ENCODE data around the gene TDRD7.

DNA sequence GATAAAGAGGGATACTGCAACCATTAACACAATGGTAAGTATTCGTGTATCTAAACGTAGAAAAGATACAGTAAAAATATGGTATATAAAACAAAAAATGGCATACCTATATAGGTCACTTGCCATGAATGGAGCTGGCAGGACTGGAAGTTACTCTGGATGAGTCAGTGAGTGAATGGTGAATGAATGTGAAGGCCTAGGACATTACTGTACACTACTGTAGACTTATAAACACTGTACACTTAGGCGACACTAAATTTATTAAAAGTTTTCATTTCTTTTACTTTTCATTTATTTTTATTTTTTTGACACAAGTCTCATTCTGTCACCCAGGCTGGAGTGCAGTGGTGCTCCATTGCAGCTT, 14.1 kb downstream of the TDRD7 start:
- TF ChIP-seq EMX1 (CRISPR knock-in tag; IDR thresholded peaks at IDR 0.05) (no peak), SP1 (CRISPR knock-in tag; conservative IDR thresholded peaks at IDR 0.05) (no peak), FOXK1 (CRISPR knock-in tag; IDR thresholded peaks at IDR 0.05) (no peak), CREB1 (CRISPR knock-in tag; IDR thresholded peaks at IDR 0.05) (no peak)
- TF ChIP-seq, protein P1, sequence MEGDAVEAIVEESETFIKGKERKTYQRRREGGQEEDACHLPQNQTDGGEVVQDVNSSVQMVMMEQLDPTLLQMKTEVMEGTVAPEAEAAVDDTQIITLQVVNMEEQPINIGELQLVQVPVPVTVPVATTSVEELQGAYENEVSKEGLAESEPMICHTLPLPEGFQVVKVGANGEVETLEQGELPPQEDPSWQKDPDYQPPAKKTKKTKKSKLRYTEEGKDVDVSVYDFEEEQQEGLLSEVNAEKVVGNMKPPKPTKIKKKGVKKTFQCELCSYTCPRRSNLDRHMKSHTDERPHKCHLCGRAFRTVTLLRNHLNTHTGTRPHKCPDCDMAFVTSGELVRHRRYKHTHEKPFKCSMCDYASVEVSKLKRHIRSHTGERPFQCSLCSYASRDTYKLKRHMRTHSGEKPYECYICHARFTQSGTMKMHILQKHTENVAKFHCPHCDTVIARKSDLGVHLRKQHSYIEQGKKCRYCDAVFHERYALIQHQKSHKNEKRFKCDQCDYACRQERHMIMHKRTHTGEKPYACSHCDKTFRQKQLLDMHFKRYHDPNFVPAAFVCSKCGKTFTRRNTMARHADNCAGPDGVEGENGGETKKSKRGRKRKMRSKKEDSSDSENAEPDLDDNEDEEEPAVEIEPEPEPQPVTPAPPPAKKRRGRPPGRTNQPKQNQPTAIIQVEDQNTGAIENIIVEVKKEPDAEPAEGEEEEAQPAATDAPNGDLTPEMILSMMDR (IDR thresholded peaks at IDR 0.05) = no peak
- TF ChIP-seq, protein P2, sequence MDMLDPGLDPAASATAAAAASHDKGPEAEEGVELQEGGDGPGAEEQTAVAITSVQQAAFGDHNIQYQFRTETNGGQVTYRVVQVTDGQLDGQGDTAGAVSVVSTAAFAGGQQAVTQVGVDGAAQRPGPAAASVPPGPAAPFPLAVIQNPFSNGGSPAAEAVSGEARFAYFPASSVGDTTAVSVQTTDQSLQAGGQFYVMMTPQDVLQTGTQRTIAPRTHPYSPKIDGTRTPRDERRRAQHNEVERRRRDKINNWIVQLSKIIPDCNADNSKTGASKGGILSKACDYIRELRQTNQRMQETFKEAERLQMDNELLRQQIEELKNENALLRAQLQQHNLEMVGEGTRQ (CRISPR knock-in tag; IDR thresholded peaks at IDR 0.05) = no peak
- TF ChIP-seq, protein P3, sequence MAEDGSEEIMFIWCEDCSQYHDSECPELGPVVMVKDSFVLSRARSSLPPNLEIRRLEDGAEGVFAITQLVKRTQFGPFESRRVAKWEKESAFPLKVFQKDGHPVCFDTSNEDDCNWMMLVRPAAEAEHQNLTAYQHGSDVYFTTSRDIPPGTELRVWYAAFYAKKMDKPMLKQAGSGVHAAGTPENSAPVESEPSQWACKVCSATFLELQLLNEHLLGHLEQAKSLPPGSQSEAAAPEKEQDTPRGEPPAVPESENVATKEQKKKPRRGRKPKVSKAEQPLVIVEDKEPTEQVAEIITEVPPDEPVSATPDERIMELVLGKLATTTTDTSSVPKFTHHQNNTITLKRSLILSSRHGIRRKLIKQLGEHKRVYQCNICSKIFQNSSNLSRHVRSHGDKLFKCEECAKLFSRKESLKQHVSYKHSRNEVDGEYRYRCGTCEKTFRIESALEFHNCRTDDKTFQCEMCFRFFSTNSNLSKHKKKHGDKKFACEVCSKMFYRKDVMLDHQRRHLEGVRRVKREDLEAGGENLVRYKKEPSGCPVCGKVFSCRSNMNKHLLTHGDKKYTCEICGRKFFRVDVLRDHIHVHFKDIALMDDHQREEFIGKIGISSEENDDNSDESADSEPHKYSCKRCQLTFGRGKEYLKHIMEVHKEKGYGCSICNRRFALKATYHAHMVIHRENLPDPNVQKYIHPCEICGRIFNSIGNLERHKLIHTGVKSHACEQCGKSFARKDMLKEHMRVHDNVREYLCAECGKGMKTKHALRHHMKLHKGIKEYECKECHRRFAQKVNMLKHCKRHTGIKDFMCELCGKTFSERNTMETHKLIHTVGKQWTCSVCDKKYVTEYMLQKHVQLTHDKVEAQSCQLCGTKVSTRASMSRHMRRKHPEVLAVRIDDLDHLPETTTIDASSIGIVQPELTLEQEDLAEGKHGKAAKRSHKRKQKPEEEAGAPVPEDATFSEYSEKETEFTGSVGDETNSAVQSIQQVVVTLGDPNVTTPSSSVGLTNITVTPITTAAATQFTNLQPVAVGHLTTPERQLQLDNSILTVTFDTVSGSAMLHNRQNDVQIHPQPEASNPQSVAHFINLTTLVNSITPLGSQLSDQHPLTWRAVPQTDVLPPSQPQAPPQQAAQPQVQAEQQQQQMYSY (CRISPR knock-in tag; IDR thresholded peaks at IDR 0.05) = no peak
- TF ChIP-seq, protein P4, sequence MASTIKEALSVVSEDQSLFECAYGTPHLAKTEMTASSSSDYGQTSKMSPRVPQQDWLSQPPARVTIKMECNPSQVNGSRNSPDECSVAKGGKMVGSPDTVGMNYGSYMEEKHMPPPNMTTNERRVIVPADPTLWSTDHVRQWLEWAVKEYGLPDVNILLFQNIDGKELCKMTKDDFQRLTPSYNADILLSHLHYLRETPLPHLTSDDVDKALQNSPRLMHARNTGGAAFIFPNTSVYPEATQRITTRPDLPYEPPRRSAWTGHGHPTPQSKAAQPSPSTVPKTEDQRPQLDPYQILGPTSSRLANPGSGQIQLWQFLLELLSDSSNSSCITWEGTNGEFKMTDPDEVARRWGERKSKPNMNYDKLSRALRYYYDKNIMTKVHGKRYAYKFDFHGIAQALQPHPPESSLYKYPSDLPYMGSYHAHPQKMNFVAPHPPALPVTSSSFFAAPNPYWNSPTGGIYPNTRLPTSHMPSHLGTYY (CRISPR knock-in tag; IDR thresholded peaks at IDR 0.05) = no peak

Measured in WTC11 (cell line).